Stimulated activated CD4-positive, alpha-beta T cell treated with anti-CD3 and anti-CD28 coated beads, Interleukin-15, amount 100 ng/mL, for 24 hours (primary cell): Measurements from ENCODE around the gene CSPG4.
"Not testable (repeated sequence)": the region's sequence is repeated elsewhere in the genome, so short reads cannot be mapped to it uniquely, and the experiment has no call there.

ENCODE experiments used
- DNase-seq: peaks from one replicate; pipeline ENCODE4 v3.0.0-alpha.2; 2020

CSPG4 gene

DNA sequence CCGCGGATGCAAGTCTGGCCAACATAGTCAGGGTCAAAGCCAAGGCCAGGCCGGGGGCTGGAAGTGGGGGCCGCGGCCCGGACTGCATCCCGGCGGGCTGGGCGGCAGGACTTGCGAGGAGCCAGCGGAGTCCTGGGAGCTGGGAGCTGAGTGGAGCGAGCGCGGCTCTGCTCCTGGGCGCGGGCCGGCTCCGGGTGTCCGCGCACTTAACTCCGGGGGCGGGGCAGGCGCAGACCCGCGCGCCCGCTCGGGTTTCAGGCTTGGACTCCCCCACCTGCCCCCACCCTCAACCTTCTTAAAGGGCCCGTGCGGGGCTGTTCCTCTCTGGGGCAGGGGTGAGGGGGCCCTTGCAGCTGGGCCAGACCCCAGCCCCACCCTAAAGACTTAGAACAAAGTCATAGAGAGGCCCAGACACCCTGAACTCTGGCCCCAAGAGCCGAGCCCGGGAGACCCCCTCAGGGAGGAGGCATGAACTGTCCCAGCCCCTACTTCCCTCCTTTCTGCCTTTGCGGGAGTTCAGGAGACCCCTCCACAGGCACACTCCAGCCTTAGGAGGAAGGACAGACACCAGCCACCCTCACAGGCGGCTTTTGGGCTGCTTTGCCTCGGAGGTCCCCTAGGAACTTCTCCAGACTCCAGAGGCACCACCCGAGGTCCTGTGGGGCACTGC, at the start of gene CSPG4:
TSS of gene CSPG4 (minus strand) at position 181 of the 670 bp plus-strand sequence. CDS start at position 88, 93 bp downstream.
- no peak for DNase-seq

DNA sequence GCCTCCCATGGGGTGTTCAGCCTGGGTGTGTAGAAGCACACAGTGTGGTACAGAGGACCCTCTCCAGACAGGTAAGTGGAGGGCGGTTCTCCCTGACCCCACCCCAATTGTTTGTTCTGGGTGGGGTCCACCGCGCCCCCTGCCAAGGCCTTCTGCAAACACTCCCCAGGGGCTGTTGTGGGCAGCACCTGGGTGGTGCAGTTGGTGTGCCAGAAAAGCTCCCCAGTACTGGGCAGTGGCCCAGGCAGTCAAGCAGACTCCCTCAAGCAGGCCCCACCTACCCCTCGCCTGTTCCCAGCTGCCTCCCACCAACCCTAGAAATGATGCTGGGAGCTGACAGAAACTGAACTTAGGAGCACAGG, 49.7 kb upstream of the CSPG4 start:
- not testable (repeated sequence) for DNase-seq

- DNase-seq, result no peak
Measured at GRCh38 chr15:75761446-75762356, 49.1 kb upstream of the CSPG4 start.

- no peak for DNase-seq
Measured at GRCh38 chr15:75760704-75761435, 48.2 kb upstream of the CSPG4 start.

DNA sequence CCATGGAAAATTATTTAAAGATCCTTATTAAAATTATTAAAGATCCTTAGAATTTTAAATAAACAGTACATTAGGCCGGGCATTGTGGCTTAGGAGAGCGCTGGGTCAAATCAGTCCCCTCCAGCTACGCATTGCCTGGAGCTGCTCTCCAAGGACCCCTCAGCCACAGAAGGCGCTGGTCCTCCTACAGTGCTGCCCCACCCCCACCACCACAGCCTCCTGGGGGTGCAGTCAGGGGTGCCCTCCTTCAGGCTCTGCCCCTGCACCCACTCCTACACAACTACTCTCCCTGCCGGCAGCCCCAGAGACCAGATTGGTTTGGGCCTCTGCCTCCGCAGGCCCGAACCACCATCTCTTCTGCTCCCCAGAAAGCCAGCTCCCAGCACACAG, 47.5 kb upstream of the CSPG4 start:
- DNase-seq, result not testable (repeated sequence)

DNA sequence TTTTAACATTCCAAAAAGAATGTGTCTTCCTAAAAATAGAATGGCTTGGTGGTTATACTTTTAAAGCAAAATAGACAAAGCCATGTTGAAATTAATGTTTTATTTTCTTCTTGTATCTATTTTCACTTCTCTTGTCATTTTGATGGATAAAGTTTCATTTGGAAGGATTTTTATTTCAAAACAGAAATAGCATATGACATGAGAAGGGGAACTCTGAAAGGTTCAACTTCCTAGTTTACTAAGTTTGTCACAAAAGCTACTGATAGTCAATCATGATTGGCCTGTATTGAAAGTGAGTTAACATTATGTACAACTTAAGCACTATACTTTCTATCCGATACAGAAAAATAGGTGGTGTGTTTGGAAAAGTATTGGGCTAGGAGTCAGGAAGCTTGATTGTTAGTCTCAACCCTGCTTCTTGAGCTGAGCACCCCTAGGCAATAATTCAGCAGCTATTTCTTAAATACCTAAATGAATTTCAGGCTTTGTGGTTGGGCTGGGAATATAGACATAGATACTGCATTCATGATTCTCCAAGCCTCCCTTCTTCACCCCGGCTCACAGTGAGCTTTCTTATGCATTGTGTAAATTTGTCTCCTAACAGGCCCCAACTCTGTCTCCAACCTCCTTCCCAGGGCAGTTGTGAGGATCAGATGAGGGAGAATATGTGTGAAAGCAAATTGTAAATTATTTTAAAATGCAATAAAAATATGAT, 46.9 kb upstream of the CSPG4 start:
- DNase-seq, result no peak

GRCh38 chr15:75758071-75758872, 45.6 kb upstream of the CSPG4 start:
- DNase-seq, result peak; percentile 82

DNA sequence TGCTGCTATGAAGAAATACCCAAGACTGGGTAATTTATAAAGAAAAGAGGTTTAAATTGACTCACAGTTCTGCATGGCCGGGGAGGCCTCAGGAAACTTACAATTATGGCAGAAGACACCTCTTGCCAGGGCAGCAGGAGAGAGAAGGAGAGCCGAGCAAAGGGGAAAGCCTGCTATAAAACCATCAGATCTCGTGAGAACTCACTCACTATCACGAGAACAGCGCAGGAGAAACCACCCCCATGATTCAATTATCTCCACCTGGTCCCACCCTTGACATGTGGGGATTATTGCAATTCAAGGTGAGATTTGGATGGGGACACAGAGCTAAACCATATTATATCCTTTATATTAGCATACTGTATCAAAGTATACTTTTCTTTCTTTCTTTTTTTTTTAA, 42.2 kb upstream of the CSPG4 start:
- DNase-seq, result not testable (repeated sequence)

DNA sequence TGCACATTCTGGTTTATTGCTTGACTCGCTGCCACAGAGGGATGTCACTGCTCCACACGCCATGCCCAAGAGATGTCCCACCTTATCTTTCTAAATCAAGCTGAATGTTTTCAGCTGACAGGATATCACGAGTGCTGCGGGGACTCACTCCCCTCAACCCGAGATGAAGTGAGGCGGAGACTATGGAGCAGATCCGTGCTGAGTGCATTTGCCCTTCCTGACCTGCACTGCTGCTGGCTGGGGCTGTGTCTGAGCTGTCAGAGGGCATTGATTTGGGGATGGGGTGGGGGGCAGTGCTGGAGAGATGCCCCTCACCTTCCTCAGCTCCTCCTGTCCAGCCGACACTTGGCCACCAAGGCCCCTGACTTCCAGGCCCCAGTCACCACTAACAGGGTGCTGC, 40.5 kb upstream of the CSPG4 start:
- no peak for DNase-seq

- no peak for DNase-seq
Measured at GRCh38 chr15:75751891-75752290, 39.2 kb upstream of the CSPG4 start.

DNA sequence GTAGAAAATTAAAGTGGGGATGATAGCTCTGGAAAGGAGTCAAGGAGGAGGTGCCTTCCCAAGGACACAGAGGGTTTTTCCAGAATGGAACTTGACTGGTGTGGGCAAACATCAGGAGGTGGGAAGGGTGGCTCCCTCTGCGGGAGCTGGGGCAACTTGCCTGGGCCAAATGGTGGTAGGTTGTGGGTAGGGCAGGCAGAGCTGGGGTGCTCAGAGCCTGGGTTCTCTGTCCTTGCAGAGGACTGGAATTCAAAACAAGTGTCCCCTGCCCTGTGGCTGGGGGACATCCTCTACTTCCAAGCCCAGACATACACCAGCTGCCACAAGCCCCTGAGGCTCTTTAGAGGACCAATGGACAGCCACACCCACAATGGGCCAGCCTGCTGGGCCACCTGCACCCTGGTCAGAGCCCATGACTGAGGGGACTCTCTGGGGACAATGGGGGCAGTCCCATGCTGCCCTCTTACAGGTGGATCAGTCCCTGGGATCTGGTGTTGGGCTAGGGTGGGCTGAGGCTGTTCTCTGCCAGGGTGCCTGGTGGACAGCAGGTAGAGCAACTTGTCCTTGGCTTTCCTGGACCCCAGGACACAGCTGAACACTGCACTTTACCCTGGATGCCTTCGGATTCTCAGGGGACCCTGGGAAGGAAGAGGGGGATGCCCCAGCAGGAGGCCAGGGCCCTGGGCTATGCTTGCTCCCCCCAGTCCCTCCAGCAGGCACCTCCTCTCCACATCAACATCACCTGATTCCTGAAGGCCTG, 38.6 kb upstream of the CSPG4 start:
- no peak for DNase-seq

- no peak for DNase-seq
Measured at GRCh38 chr15:75750261-75751050, 37.8 kb upstream of the CSPG4 start.

DNA sequence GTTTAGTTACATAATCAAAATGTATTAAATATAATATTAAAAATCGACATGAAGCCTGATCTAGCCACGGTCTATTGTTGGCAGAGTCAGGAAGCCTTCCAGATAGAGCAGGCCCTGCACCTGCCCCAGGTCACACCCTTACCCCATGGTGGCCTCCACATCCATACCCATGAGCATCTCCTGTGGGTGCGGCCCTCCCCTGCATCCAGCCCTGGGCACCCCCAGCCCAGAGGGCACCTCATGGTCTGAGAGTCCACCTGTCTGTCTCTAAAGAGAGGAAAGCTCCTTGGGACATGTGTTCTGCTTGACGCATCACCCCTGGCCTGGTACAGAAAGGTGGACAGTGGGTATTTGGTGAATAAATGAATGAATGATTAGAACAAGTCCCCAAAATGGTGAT, 37.2 kb upstream of the CSPG4 start:
- no peak for DNase-seq

GRCh38 chr15:75748882-75749281, 36.2 kb upstream of the CSPG4 start:
- DNase-seq, result peak; percentile 59

DNA sequence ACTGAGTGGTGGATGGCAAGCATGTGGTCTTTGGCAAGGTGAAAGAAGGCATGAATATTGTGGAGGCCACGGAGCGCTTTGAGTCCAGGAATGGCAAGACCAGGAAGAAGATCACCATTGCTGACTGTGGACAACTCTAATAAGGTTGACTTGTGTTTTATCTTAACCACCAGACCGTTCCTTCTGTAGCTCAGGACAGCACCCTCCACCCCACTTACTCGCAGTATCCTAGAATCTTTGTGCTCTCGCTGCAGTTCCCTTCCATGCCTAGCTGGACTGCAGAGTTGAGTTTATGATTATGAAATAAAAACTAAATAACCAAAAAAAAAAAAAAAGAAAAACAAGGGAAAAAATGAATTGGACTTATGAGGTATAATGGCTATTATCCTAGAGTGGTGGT, 34.5 kb upstream of the CSPG4 start:
- not testable (repeated sequence) for DNase-seq

DNA sequence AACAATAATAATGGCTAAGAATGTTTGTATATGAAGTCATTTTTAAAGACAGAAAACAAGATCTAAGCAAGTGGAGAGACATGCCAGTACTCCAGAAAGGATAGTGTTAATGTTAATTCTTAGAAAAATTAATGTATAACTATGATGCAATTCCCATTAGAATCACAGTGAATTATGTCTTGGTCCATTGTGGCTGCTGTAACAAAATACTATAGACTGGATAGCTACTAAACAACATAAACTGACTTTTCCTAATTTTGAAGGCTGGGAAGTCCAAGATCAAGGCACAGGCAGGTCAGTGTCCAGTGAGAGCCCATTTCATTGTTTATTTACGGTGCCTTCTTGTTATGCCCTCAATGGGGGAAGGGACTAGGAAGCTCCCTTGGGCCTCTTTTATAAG, 32.7 kb upstream of the CSPG4 start:
- DNase-seq, result no peak

DNA sequence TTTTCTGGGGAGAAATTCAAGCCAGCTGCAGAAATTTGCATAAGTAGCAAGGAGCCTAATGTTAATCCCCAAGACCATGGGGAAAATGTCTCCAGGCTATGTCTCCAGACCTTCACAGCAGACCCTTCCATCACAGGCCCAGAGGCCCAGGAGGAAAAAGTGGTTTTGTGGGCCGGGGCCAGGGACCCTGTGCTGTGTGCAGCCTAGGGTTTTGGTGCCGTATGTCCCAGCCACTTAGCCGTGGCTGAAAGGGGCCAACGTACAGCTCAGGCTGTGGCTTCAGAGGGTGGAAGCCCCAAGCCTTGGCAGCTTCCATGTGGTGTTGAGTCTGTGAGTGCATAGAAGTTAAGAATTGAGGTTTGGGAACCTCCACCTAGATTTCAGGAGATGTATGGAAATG, 29.7 kb upstream of the CSPG4 start:
- not testable (repeated sequence) for DNase-seq

DNA sequence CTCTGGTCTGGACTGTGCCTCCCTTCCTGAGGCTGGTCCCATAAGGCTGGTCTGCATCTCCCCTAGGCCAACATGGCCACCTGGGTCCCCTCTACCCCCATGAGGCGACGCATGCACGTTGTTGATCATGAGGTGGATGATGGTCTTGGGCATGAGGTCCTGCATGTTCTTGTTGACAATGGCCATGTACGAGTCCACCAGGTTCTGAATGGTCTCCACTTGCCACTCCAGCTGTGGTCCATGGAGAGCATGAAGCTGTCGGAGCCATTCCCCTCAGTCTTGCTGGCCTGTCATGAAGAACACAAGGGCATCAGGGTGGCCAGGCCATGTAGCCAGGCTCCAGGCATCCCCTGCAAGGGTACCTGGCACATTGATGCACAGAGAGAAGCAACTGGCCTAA, 27.1 kb upstream of the CSPG4 start:
- DNase-seq, result no peak

GRCh38 chr15:75738647-75739325, 26.1 kb upstream of the CSPG4 start:
- DNase-seq, result peak; percentile 94
